Thyroid gland (tissue), 4 donors: ENCODE measurements around the gene SOD2. TPM values are rescaled to one million over a fixed set of nuclear protein-coding genes. Genes with fewer than 3 reads are reported as not detected.
"Not testable (repeated sequence)": the region's sequence is repeated elsewhere in the genome, so short reads cannot be mapped to it uniquely, and the experiment has no call there.

Source experiments
- DNase-seq, 2 donors: peaks; one replicate each; pipeline ENCODE4 v3.0.0-alpha.2; 2019
- H3K27ac ChIP-seq, 3 donors: fragments of 200-600 bp; sonication (generic); 1 replicate in 2 of 3; 2 replicates in 1 of 3; pipeline ENCODE4 v1.5.1; 2016 to 2019; ENCODE audit warnings: mild to moderate bottlenecking in 1 of 3, moderate library complexity in 1 of 3
- H3K27me3 ChIP-seq: fragments of 200-600 bp; sonication (generic); one replicate; pipeline ENCODE4 v1.5.1; 2019
- H3K36me3 ChIP-seq, 2 donors: fragments of 200-600 bp; sonication (generic); one replicate each; pipeline ENCODE4 v1.5.1; 2016 to 2019
- H3K4me1 ChIP-seq, 2 donors: fragments of 200-600 bp; sonication (generic); one replicate each; pipeline ENCODE4 v1.5.1; 2017 to 2019
- H3K4me3 ChIP-seq, 3 donors: fragments of 200-600 bp; sonication (generic); replicated peaks in 1 of 3; 1 replicate in 2 of 3; 2 replicates in 1 of 3; pipeline ENCODE4 v1.5.1; 2016; ENCODE audit warnings: mild to moderate bottlenecking in 1 of 3
- H3K9me3 ChIP-seq: fragments of 200-600 bp; sonication (generic); one replicate; pipeline ENCODE4 v1.5.1; 2017
- POLR2A ChIP-seq, 2 donors: fragments of 450-650 bp; IDR thresholded peaks; one replicate each; pipeline ENCODE4 v1.6.1; 2017; ENCODE audit warnings: antibody characterized with exemption in 2 of 2, mild to moderate bottlenecking in 2 of 2, moderate library complexity in 1 of 2
- WGBS, 2 donors: methylation state at CpG; one replicate each; pipeline ENCODE4 v1.1.5; 2017; 5-methylcytosine and 5-hydroxymethylcytosine counted together
- intact Hi-C: fragments of 100-400 bp; cut with DNase I; formaldehyde crosslinking; loops from one replicate; pipeline ENCODE4 v1.15.1; 2023
- total RNA-seq, 4 donors: library from RNA; depleted of rRNA; stranded (reverse); fragments of >200 nt; gene quantifications; one replicate each; pipeline ENCODE4 v1.2.3, GENCODE V29; 2016
- TF ChIP-seq, protein P1 (sequence below), 6 experiments: fragments of 200-600 bp in 3 of 6; fragments of 450-650 bp in 3 of 6; sonication (generic) in 3 of 6; IDR thresholded peaks; one replicate each; pipeline ENCODE4 v1.5.1; 2016 to 2019; ENCODE audit warnings: antibody characterized with exemption in 6 of 6, mild to moderate bottlenecking in 2 of 6, inconsistent platforms in 1 of 6, moderate library complexity in 1 of 6

SOD2 gene
- total RNA-seq, 4 donors from 2014 or later = 132 to 601 (median 296) TPM

DNA sequence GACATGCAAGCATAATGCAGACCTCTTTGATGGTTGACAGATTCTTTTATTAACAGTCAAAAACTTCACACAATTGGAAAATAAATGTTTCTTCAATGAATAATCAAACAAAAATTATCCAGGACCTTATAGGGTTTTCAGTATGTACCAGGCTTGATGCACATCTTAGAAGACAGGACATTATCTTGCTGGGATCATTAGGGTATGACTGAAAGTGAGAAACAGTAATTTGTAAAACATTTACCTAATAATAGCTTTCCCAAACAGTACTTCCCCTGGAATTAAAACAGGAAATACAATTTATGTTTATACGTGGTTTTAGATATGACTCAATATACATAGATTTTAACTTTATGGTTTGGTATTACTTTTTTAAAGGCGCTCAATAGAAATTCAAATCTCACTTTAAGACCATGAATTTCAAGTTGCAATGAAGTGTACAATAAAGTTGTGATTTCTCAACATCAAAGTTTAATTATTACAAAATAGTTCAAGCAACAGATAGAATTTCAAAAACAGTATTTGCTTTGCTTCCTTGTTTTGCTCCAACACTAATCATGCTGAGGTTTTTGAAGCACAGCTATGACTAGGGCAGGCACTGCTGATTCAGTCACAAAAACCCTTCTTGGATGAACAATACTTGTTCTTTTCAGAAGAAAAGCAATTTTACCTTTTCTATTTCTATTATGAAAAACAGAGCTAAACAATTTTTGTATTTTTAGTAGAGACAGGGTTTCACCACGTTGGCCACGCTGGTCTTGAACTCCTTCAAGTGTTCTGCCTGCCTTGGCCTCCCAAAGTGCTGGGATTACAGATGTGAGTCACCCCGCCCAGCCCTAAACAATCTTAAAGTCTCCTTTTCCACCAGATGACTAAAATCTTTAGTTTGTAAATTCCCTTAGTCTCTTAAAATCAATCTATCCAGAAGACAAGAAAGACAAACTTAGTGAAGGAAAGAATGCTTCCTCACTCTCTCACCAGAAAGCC, 13.7 kb downstream of the SOD2 start:
- WGBS, 2 donors = 83 to 85% methylated on average over 5 of the region's 5 CpGs
- Histone ChIP-seq H3K4me1 (no peaks in the 10 kb centered on the region), H3K27me3 (no peaks in the 10 kb centered on the region), H3K4me3 (no peak overlapping the region), H3K27ac (no peak overlapping the region), H3K36me3 (peaks cover 26 to 29% of the 10 kb centered on the region in 2 donors), H3K9me3 (no peaks in the 10 kb centered on the region)
- no peak for DNase-seq
- intact Hi-C loops = no loop called here
- no peak for TF ChIP-seq POLR2A (IDR thresholded peaks at IDR 0.05)

GRCh38 chr6:159678574-159678973, 14.5 kb downstream of the SOD2 start:
- H3K4me1 ChIP-seq = no peaks in the 10 kb centered on the region
- 94 to 95% methylated on average over 3 of the region's 3 CpGs for WGBS, 2 donors
- peaks cover 18 to 20% of the 10 kb centered on the region in 2 donors for H3K36me3 ChIP-seq
- no peak overlapping the region for H3K4me3 ChIP-seq
- no peak overlapping the region for H3K27ac ChIP-seq
- intact Hi-C loops = no loop called here
- TF ChIP-seq, protein P1, sequence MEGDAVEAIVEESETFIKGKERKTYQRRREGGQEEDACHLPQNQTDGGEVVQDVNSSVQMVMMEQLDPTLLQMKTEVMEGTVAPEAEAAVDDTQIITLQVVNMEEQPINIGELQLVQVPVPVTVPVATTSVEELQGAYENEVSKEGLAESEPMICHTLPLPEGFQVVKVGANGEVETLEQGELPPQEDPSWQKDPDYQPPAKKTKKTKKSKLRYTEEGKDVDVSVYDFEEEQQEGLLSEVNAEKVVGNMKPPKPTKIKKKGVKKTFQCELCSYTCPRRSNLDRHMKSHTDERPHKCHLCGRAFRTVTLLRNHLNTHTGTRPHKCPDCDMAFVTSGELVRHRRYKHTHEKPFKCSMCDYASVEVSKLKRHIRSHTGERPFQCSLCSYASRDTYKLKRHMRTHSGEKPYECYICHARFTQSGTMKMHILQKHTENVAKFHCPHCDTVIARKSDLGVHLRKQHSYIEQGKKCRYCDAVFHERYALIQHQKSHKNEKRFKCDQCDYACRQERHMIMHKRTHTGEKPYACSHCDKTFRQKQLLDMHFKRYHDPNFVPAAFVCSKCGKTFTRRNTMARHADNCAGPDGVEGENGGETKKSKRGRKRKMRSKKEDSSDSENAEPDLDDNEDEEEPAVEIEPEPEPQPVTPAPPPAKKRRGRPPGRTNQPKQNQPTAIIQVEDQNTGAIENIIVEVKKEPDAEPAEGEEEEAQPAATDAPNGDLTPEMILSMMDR (IDR thresholded peaks at IDR 0.05) = no peak
- TF ChIP-seq POLR2A (IDR thresholded peaks at IDR 0.05) = no peak
- no peaks in the 10 kb centered on the region for H3K9me3 ChIP-seq
- no peaks in the 10 kb centered on the region for H3K27me3 ChIP-seq
- DNase-seq = no peak

- intact Hi-C loops = no loop called here
- Histone ChIP-seq H3K9me3 (no peaks in the 10 kb centered on the region), H3K36me3 (peaks cover 12 to 17% of the 10 kb centered on the region in 2 donors), H3K4me1 (no peaks in the 10 kb centered on the region), H3K27me3 (no peaks in the 10 kb centered on the region), H3K27ac (no peak overlapping the region), H3K4me3 (no peak overlapping the region)
- no peak for TF ChIP-seq POLR2A (IDR thresholded peaks at IDR 0.05)
- TF ChIP-seq, protein P1 (IDR thresholded peaks at IDR 0.05) = no peak
- DNase-seq = no peak
- 90 to 98% methylated on average over 5 of the region's 5 CpGs for WGBS, 2 donors
Observed at GRCh38 chr6:159677506-159678165, 15.4 kb downstream of the SOD2 start.

- peaks cover 11 to 14% of the 10 kb centered on the region in 2 donors for H3K36me3 ChIP-seq
- DNase-seq = no peak
- no peak overlapping the region for H3K27ac ChIP-seq
- H3K27me3 ChIP-seq = no peaks in the 10 kb centered on the region
- WGBS, 2 donors = 84 to 89% methylated on average over 6 of the region's 6 CpGs
- TF ChIP-seq, protein P1 (IDR thresholded peaks at IDR 0.05) = no peak
- no peak for TF ChIP-seq POLR2A (IDR thresholded peaks at IDR 0.05)
- H3K9me3 ChIP-seq = no peaks in the 10 kb centered on the region
- no peaks in the 10 kb centered on the region for H3K4me1 ChIP-seq
- intact Hi-C loops = no loop called here
- no peak overlapping the region for H3K4me3 ChIP-seq
Observed at GRCh38 chr6:159676890-159677505, 16.0 kb downstream of the SOD2 start.

DNA sequence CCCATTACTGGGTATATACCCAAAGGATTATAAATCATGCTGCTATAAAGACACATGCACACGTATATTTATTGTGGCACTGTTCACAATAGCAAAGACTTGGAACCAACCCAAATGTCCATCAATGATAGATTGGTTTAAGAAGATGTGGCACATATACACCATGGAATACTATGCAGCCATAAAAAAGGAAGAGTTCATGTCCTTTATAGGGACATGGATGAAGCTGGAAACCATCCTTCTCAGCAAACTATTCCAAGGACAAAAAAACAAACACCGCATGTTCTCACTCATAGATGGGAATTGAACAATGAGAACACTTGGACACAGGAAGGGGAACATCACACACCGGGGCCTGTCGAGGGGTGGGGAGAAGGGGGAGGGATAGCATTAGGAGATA, 16.8 kb downstream of the SOD2 start:
- H3K9me3 ChIP-seq, H3K27ac ChIP-seq, intact Hi-C loops, DNase-seq, H3K36me3 ChIP-seq, H3K4me1 ChIP-seq, H3K27me3 ChIP-seq, H3K4me3 ChIP-seq: not testable (repeated sequence)
- WGBS, 2 donors = 95 to 98% methylated on average over 4 of the region's 4 CpGs
